A673 (cell line): ENCODE results near the gene NOS3. TPM values are rescaled to one million over a fixed set of nuclear protein-coding genes. Genes with fewer than 3 reads are reported as not detected.

ENCODE experiments used
- BruUV-seq: library from RNA; stranded (reverse); fragments of 400-500 nt; replicated peaks from 2 replicates; lab custom pipeline; 2021; lab: Mats Ljungman, UMichigan
- CTCF ChIA-PET: fragments of 300-600 bp; sonication (Branson Sonifier 250); formaldehyde crosslinking; loops from one replicate; lab custom pipeline; 2022; ENCODE audit warnings: antibody characterized with exemption; lab: Charles Lee
- POLR2A ChIA-PET: fragments of 300-600 bp; sonication (Branson Sonifier 250); formaldehyde crosslinking; loops from one replicate; lab custom pipeline; 2022; ENCODE audit warnings: antibody characterized with exemption; ENCODE audit not compliant: low non-redundant PET; lab: Charles Lee
- DNase-seq: peaks from one replicate; pipeline ENCODE4 v3.0.0-alpha.2; 2015; ENCODE audit warnings: low spot score
- H3K27ac ChIP-seq: fragments of 200-600 bp; sonication (generic); 2 replicates; pipeline ENCODE4 v1.5.1; 2016; ENCODE audit warnings: mixed run types, low read depth, mild to moderate bottlenecking, mixed read lengths, antibody characterized with exemption, low read length; ENCODE audit not compliant: poor library complexity, severe bottlenecking
- H3K27me3 ChIP-seq: fragments of 200-600 bp; sonication (generic); replicated peaks from 2 replicates; pipeline ENCODE4 v1.6.1; 2017; ENCODE audit warnings: mixed run types, low read depth, mild to moderate bottlenecking, mixed read lengths, antibody characterized with exemption, low read length; ENCODE audit not compliant: insufficient read depth, poor library complexity
- H3K36me3 ChIP-seq: fragments of 200-600 bp; sonication (generic); 2 replicates; pipeline ENCODE4 v1.6.1; 2016; ENCODE audit warnings: mixed run types, mild to moderate bottlenecking, mixed read lengths, antibody characterized with exemption, low read length; ENCODE audit not compliant: insufficient read depth, poor library complexity, severe bottlenecking
- H3K4me1 ChIP-seq: fragments of 200-600 bp; sonication (generic); 2 replicates; pipeline ENCODE4 v1.6.1; 2017; ENCODE audit warnings: mixed run types, mild to moderate bottlenecking, mixed read lengths, antibody characterized with exemption, low read length; ENCODE audit not compliant: insufficient read depth, poor library complexity, severe bottlenecking
- H3K4me3 ChIP-seq: fragments of 200-600 bp; sonication (generic); 2 replicates; pipeline ENCODE4 v1.5.1; 2016; ENCODE audit warnings: low read depth, mixed run types, mild to moderate bottlenecking, mixed read lengths, low read length; ENCODE audit not compliant: poor library complexity, severe bottlenecking
- H3K9me3 ChIP-seq: fragments of 200-600 bp; sonication (generic); 2 replicates; pipeline ENCODE4 v1.6.1; 2016; ENCODE audit warnings: mixed run types, low read depth, mild to moderate bottlenecking, mixed read lengths, antibody characterized with exemption, low read length; ENCODE audit not compliant: poor library complexity, severe bottlenecking
- EZH2 ChIP-seq: fragments of 200-600 bp; sonication (generic); IDR thresholded peaks from 2 replicates; pipeline ENCODE4 v1.6.1; 2017; ENCODE audit warnings: borderline replicate concordance, low read depth, mild to moderate bottlenecking, mixed read lengths, antibody characterized with exemption, low read length; ENCODE audit not compliant: poor library complexity, severe bottlenecking
- intact Hi-C: fragments of 100-400 bp; cut with micrococcal nuclease; formaldehyde crosslinking; loops from one replicate; pipeline ENCODE4 v1.10.0; 2022; ENCODE audit not compliant: unreplicated experiment
- total RNA-seq: library from RNA; stranded (reverse); gene quantifications from 2 replicates; pipeline ENCODE4 v1.2.3, GENCODE V29; 2021
- TF ChIP-seq, protein P1 (sequence below): fragments of 300-800, 200-600 bp; sonication (generic); conservative IDR thresholded peaks from 2 replicates; pipeline ENCODE4 v1.5.1; 2017; ENCODE audit warnings: low read depth, mild to moderate bottlenecking, antibody characterized with exemption, low read length, moderate library complexity, mixed read lengths

NOS3 gene
- total RNA-seq, 1 experiment from 2014 or later = 0.75 TPM

DNA sequence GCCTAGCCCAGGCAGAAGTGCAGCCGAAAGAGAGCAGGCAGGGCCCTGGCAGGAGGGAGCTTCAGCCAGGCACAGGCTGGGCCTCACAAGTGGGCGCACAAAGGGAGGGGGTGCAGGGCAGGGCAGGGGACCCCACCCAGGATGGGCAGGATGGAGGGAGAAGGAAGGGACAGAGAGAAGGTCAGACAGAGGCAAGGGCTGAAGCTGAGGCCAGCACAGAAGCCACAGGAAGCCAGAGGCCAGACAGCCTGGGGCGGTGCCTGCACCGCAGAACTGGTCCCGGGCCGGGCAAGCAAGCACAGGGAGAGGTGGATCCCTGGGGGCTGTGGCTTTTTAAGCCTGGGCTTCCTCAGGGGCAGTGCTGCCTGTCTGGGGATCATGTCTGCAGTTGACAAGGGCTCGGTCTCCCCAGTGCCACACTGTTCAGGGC is 16.7 kb downstream of the NOS3 start:
- Histone ChIP-seq H3K36me3 (no peaks in the 10 kb centered on the region), H3K4me3 (no peak overlapping the region), H3K4me1 (peaks cover 12% of the 10 kb centered on the region), H3K27me3 (no peaks in the 10 kb centered on the region), H3K9me3 (no peaks in the 10 kb centered on the region), H3K27ac (no peak overlapping the region)
- POLR2A ChIA-PET = no interaction called here
- TF ChIP-seq, protein P1, sequence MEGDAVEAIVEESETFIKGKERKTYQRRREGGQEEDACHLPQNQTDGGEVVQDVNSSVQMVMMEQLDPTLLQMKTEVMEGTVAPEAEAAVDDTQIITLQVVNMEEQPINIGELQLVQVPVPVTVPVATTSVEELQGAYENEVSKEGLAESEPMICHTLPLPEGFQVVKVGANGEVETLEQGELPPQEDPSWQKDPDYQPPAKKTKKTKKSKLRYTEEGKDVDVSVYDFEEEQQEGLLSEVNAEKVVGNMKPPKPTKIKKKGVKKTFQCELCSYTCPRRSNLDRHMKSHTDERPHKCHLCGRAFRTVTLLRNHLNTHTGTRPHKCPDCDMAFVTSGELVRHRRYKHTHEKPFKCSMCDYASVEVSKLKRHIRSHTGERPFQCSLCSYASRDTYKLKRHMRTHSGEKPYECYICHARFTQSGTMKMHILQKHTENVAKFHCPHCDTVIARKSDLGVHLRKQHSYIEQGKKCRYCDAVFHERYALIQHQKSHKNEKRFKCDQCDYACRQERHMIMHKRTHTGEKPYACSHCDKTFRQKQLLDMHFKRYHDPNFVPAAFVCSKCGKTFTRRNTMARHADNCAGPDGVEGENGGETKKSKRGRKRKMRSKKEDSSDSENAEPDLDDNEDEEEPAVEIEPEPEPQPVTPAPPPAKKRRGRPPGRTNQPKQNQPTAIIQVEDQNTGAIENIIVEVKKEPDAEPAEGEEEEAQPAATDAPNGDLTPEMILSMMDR = no peak
- TF ChIP-seq EZH2 = no peak
- CTCF ChIA-PET = no interaction called here
- DNase-seq = no peak
- BruUV-seq = no TSS peak
- intact Hi-C loops = no loop called here

DNA sequence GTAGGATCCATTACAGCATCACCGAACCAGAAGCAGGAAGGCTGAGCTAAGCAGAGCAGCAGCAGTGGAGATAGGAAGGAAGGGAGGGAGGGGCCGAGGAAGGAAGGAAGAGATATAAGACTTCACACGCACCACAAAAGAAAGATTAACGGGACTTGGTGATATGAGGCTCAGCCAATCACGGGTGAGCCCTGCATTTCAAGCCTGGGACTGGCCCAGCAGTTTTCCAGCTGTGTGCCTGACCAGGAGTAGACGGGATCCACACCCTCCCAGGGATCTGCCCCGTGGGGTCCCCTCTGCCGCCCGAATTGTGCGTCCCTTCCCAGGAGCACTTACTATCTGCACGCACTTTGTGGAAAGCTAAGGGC is 17.3 kb downstream of the NOS3 start:
- H3K4me3 ChIP-seq = peak overlapping the region; percentile 35
- DNase-seq = peak; percentile 57
- H3K9me3 ChIP-seq = no peaks in the 10 kb centered on the region
- no peak for TF ChIP-seq EZH2
- TF ChIP-seq, protein P1 = no peak
- no peaks in the 10 kb centered on the region for H3K27me3 ChIP-seq
- POLR2A ChIA-PET = no interaction called here
- intact Hi-C loops = no loop called here
- CTCF ChIA-PET = interaction anchor here (0.7 kb wide), 1 partner anchor 596 kb away, joined by 3 read pairs; no protein-coding TSS in a partner anchor
- H3K27ac ChIP-seq = no peak overlapping the region
- H3K36me3 ChIP-seq = no peaks in the 10 kb centered on the region
- H3K4me1 ChIP-seq = peaks cover 18% of the 10 kb centered on the region
- BruUV-seq = no TSS peak

DNA sequence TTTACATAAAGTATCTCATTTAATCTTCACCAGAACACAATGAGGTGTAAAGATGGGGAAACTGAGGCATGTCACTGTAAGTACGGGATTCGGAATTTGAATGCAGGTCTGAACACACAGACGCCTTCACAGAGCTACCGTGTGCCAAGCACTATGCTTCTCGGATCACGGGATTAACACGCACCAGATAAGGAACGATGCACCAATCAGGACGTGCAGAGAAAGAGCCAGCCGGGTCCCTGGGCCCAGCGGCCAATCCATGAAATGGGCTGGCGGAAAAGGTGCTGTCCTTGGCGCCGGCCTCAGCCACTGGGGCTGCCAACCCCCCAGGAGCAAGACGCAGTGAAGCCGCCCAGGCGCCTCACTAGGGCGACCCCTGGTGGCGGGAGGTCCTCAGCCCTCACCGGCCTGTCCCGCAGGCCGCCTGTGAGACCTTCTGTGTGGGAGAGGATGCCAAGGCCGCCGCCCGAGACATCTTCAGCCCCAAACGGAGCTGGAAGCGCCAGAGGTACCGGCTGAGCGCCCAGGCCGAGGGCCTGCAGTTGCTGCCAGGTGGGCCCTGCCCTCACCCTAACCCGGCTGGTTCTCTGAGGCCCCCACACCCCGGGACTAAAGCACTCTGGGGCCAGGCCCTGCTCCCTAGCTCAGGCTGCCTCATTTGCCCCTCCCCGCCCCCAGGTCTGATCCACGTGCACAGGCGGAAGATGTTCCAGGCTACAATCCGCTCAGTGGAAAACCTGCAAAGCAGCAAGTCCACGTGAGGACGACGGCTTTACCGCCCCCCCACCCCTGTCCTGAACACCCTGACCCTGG is 17.9 kb downstream of the NOS3 start:
- ChIA-PET POLR2A (no interaction called here), CTCF (interaction anchor here (0.7 kb wide), 1 partner anchor 596 kb away, joined by 3 read pairs; no protein-coding TSS in a partner anchor)
- Histone ChIP-seq H3K27ac (no peak overlapping the region), H3K27me3 (no peaks in the 10 kb centered on the region), H3K36me3 (no peaks in the 10 kb centered on the region), H3K4me3 (peak overlapping the region; percentile 35), H3K4me1 (peaks cover 24% of the 10 kb centered on the region), H3K9me3 (no peaks in the 10 kb centered on the region)
- DNase-seq = peak; percentile 76
- intact Hi-C loops = no loop called here
- TF ChIP-seq, protein P1 = peak; percentile 89
- TF ChIP-seq EZH2 = no peak
- no TSS peak for BruUV-seq
